ENCODE measurements around the gene GPHB5.
"Not testable (repeated sequence)": the region's sequence is repeated elsewhere in the genome, so short reads cannot be mapped to it uniquely, and the experiment has no call there.

GPHB5 gene

GRCh38 chr14:63292805-63293204 lies 25.9 kb downstream of the GPHB5 start:
- no peak for DNase-seq

GRCh38 chr14:63290741-63291430 lies 27.8 kb downstream of the GPHB5 start:
- DNase-seq = no peak

GRCh38 chr14:63288853-63289252 lies 29.9 kb downstream of the GPHB5 start:
- DNase-seq = no peak

- no peak for DNase-seq
Measured at GRCh38 chr14:63287666-63288483, 30.9 kb downstream of the GPHB5 start.

GRCh38 chr14:63286071-63286470 lies 32.7 kb downstream of the GPHB5 start:
- no peak for DNase-seq

GRCh38 chr14:63283884-63284248 lies 34.9 kb downstream of the GPHB5 start:
- no peak for DNase-seq

- DNase-seq = no peak
Measured at GRCh38 chr14:63282997-63283883, 35.5 kb downstream of the GPHB5 start.

- not testable (repeated sequence) for DNase-seq
Measured at GRCh38 chr14:63279933-63280332, 38.8 kb downstream of the GPHB5 start.

- no peak for DNase-seq
Measured at GRCh38 chr14:63277591-63278183, 41.0 kb downstream of the GPHB5 start.

GRCh38 chr14:63276492-63277342 lies 42.0 kb downstream of the GPHB5 start:
- DNase-seq = no peak

- no peak for DNase-seq
Measured at GRCh38 chr14:63276016-63276415, 42.7 kb downstream of the GPHB5 start.

GRCh38 chr14:63275611-63276010 lies 43.1 kb downstream of the GPHB5 start:
- no peak for DNase-seq

GRCh38 chr14:63273717-63274655 lies 44.7 kb downstream of the GPHB5 start:
- DNase-seq = no peak

- DNase-seq = no peak
Measured at GRCh38 chr14:63273129-63273528, 45.6 kb downstream of the GPHB5 start.

- DNase-seq = no peak
Measured at GRCh38 chr14:63269561-63270225, 49.0 kb downstream of the GPHB5 start.

- no peak for DNase-seq
Measured at GRCh38 chr14:63268771-63269170, 50.0 kb downstream of the GPHB5 start.

- no peak for DNase-seq
Measured at GRCh38 chr14:63267171-63267570, 51.6 kb downstream of the GPHB5 start.

- DNase-seq = no peak
Measured at GRCh38 chr14:63266106-63266505, 52.6 kb downstream of the GPHB5 start.
